IPS-15b (cell line): ENCODE results near the gene ACCS.

ENCODE experiments used
- H3K27me3 ChIP-seq: one replicate; pipeline ENCODE4 v1.6.1; 2013; ENCODE audit warnings: low read length; ENCODE audit not compliant: control insufficient read depth, insufficient read depth
- H3K36me3 ChIP-seq: one replicate; pipeline ENCODE4 v1.6.1; 2013; ENCODE audit warnings: low read length; ENCODE audit not compliant: control insufficient read depth, insufficient read depth
- H3K4me1 ChIP-seq: one replicate; pipeline ENCODE4 v1.6.1; 2013; ENCODE audit warnings: mild to moderate bottlenecking, low read length; ENCODE audit not compliant: control insufficient read depth, insufficient read depth
- H3K4me3 ChIP-seq: one replicate; pipeline ENCODE4 v1.5.1; 2013; ENCODE audit warnings: low read depth, low read length
- H3K9ac ChIP-seq: one replicate; pipeline ENCODE4 v1.6.1; 2013; ENCODE audit warnings: low read depth, mild to moderate bottlenecking, low read length
- H3K9me3 ChIP-seq: one replicate; pipeline ENCODE4 v1.6.1; 2013; ENCODE audit warnings: mild to moderate bottlenecking, low read length; ENCODE audit not compliant: control insufficient read depth, insufficient read depth

Gene ACCS

GRCh38 chr11:44029977-44030911 is 35.8 kb upstream of the ACCS start:
- peaks cover 14% of the 10 kb centered on the region for H3K4me1 ChIP-seq
- H3K36me3 ChIP-seq: no peaks in the 10 kb centered on the region
- no peaks in the 10 kb centered on the region for H3K9me3 ChIP-seq
- no peak overlapping the region for H3K4me3 ChIP-seq
- peaks cover 6% of the 10 kb centered on the region for H3K27me3 ChIP-seq
- H3K9ac ChIP-seq: no peak overlapping the region

DNA sequence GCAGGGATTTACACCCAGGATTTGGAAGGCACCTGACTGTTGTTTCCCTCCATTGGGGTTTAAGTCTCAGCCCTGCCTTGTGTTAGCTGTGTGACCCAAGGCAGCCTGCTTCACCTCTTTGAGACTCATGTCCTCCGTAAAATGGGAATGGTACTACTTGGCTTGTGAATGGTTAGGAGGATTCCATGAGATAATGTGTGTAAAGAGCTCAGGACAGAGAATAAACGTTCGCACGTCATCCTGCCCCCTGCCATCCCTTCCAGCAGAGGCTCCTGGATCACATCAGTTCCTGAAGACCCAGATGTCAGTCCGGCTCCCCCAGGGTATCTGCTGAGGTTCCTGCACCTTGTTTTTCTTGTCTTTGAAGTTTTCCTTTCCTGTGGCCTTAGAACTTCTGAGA is 35.1 kb upstream of the ACCS start:
- no peak overlapping the region for H3K9ac ChIP-seq
- no peak overlapping the region for H3K4me3 ChIP-seq
- no peaks in the 10 kb centered on the region for H3K36me3 ChIP-seq
- H3K9me3 ChIP-seq: no peaks in the 10 kb centered on the region
- peaks cover 14% of the 10 kb centered on the region for H3K4me1 ChIP-seq
- H3K27me3 ChIP-seq: peaks cover 6% of the 10 kb centered on the region

DNA sequence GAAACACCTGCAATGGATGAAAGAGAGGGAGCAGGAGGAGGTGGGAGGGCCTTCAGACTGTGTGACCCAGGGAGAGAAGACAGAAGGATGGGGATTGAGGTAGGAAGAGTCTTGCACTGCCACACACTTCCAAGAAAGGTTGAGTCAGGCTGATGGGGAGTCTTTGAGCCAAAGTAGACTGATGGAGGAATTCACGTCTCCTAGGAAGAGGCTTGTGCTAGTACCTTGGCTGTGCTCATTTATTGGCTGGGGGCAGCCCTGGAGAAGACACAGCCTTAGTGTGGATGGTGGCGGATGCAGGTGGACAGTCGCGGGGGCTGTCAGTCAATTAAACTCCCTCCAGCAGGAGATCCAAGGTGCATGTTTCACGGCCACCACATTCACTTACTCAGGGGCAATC is 34.5 kb upstream of the ACCS start:
- no peaks in the 10 kb centered on the region for H3K36me3 ChIP-seq
- peaks cover 6% of the 10 kb centered on the region for H3K27me3 ChIP-seq
- H3K9me3 ChIP-seq: no peaks in the 10 kb centered on the region
- peaks cover 14% of the 10 kb centered on the region for H3K4me1 ChIP-seq
- no peak overlapping the region for H3K9ac ChIP-seq
- H3K4me3 ChIP-seq: no peak overlapping the region

GRCh38 chr11:44032299-44033085 is 33.6 kb upstream of the ACCS start:
- no peaks in the 10 kb centered on the region for H3K36me3 ChIP-seq
- H3K9me3 ChIP-seq: no peaks in the 10 kb centered on the region
- H3K27me3 ChIP-seq: peaks cover 11% of the 10 kb centered on the region
- H3K4me1 ChIP-seq: peaks cover 14% of the 10 kb centered on the region
- H3K4me3 ChIP-seq: no peak overlapping the region
- H3K9ac ChIP-seq: no peak overlapping the region

- Histone ChIP-seq H3K9me3 (no peaks in the 10 kb centered on the region), H3K27me3 (peaks cover 11% of the 10 kb centered on the region), H3K9ac (no peak overlapping the region), H3K4me3 (no peak overlapping the region), H3K36me3 (no peaks in the 10 kb centered on the region), H3K4me1 (peaks cover 14% of the 10 kb centered on the region)
Observed at GRCh38 chr11:44033411-44033850, 32.6 kb upstream of the ACCS start.

DNA sequence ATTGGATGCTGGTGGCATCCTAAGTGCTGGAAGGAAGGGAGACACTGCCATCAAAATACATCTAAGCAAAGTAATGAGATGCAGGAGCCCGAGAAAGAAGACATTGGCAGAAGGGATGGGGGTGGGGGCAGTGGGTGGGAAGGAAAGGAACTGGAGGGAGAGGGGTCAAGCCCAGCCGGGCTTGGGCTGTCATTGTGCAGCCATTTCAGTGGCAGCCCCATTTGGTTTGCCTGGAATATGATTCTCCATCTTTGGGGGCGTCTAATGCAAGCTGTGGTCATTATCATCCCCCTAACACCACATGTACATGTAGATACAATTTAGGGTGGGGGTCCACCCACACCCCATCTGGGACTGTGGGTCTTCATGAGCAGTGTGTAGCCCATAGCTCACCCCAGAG is 32.2 kb upstream of the ACCS start:
- Histone ChIP-seq H3K27me3 (peaks cover 11% of the 10 kb centered on the region), H3K9ac (no peak overlapping the region), H3K36me3 (no peaks in the 10 kb centered on the region), H3K4me3 (no peak overlapping the region), H3K4me1 (peaks cover 14% of the 10 kb centered on the region), H3K9me3 (no peaks in the 10 kb centered on the region)

GRCh38 chr11:44034639-44035038 is 31.4 kb upstream of the ACCS start:
- no peaks in the 10 kb centered on the region for H3K9me3 ChIP-seq
- peaks cover 13% of the 10 kb centered on the region for H3K4me1 ChIP-seq
- H3K36me3 ChIP-seq: no peaks in the 10 kb centered on the region
- H3K27me3 ChIP-seq: peaks cover 11% of the 10 kb centered on the region
- no peak overlapping the region for H3K9ac ChIP-seq
- no peak overlapping the region for H3K4me3 ChIP-seq

- H3K9ac ChIP-seq: no peak overlapping the region
Observed at GRCh38 chr11:44036811-44037657, 29.0 kb upstream of the ACCS start.

DNA sequence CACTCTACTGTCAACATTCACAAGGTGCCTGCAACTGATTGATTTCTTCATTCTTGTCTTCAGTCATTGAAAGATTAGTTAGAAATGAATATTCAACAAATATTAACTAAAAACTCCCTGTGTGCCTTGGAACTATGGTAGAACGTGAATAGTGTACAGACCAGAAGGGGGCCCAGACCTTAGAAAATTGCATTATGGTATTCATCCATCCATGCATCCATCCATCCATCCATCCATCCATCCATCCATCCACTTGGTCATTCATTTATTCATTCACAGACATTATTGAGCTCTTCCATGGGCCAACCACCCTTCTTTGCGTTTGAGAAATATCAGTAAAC is 28.4 kb upstream of the ACCS start:
- Histone ChIP-seq H3K4me1 (no peaks in the 10 kb centered on the region), H3K9me3 (no peaks in the 10 kb centered on the region), H3K4me3 (no peak overlapping the region), H3K27me3 (peaks cover 5% of the 10 kb centered on the region), H3K36me3 (no peaks in the 10 kb centered on the region), H3K9ac (no peak overlapping the region)

More at GRCh38 chr11:44036811-44037657, 29.0 kb upstream of the ACCS start:
- Histone ChIP-seq H3K4me1 (no peaks in the 10 kb centered on the region), H3K9me3 (no peaks in the 10 kb centered on the region), H3K4me3 (no peak overlapping the region), H3K36me3 (no peaks in the 10 kb centered on the region), H3K27me3 (peaks cover 8% of the 10 kb centered on the region)

GRCh38 chr11:44043157-44043556 is 22.9 kb upstream of the ACCS start:
- H3K9ac ChIP-seq: no peak overlapping the region
- H3K9me3 ChIP-seq: no peaks in the 10 kb centered on the region
- peaks cover 4% of the 10 kb centered on the region for H3K27me3 ChIP-seq
- no peaks in the 10 kb centered on the region for H3K4me1 ChIP-seq
- no peaks in the 10 kb centered on the region for H3K36me3 ChIP-seq
- no peak overlapping the region for H3K4me3 ChIP-seq

GRCh38 chr11:44046182-44046581 is 19.9 kb upstream of the ACCS start:
- Histone ChIP-seq H3K9ac (no peak overlapping the region), H3K9me3 (no peaks in the 10 kb centered on the region), H3K4me1 (no peaks in the 10 kb centered on the region), H3K4me3 (no peak overlapping the region), H3K27me3 (peaks cover 4% of the 10 kb centered on the region), H3K36me3 (no peaks in the 10 kb centered on the region)
